ENCODE data around the gene CTRB1.

DNA sequence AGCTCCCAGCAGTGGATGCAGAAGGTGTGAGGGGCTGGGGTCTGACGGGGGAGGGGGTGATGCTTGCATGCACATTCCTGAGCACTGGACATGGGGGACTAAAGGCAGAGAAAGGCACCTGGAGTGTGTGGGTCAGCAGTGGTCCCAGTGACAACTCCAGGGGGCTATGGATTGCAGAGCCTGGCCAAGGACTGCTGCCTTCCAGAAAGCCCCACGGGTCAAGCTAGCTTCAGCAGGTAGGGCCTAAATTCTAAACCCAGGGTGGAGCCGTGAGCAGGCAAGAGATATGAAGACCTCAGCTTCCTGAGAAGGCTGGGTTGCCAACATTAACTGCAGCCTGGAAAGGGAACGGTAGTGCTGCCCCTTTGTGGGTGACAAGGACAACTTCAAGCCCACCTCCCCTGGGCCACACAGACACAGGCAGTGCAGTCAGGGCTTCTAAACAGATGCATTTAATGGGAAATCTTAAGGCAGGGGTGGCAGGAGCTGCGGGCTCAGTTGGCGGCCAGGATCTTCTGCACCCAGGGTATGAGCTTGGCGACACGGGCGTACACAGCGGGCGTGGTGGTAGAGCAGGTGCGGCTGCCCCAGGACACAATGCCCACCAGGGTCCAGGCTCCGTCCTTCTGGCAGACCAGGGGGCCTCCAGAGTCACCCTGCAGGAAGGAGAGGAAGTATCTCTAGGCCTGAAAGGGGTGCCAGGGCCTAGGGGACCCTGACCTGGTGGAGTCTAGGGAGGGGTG lies 14.9 kb upstream of the CTRB1 start:
- TF ChIP-seq CTCF (conservative IDR thresholded peaks at IDR 0.05) (no peak), EZH2 (IDR thresholded peaks at IDR 0.05; ENCODE audit: low read depth) (no peak)
